H1 (cell line): ENCODE results near the gene OPCML.

ENCODE experiments used
- CEBPB ChIP-seq: IDR thresholded peaks from 2 replicates; pipeline ENCODE4 v1.6.1; 2012; ENCODE audit warnings: low read depth, low read length
- CHD2 ChIP-seq: IDR thresholded peaks from 2 replicates; pipeline ENCODE4 v1.6.1; 2012; ENCODE audit warnings: low read length, improper control_type of control experiment
- EGR1 ChIP-seq: IDR thresholded peaks from 2 replicates; pipeline ENCODE4 v1.6.1; 2011; ENCODE audit warnings: low read depth, low read length, borderline replicate concordance
- EZH2 ChIP-seq: fragments of 200-600 bp; sonication (generic); IDR thresholded peaks from 2 replicates; pipeline ENCODE4 v1.7.1; 2012; ENCODE audit warnings: low read depth, mild to moderate bottlenecking, moderate library complexity, low read length, inconsistent platforms; ENCODE audit not compliant: severe bottlenecking
- GTF2F1 ChIP-seq: IDR thresholded peaks from 2 replicates; pipeline ENCODE4 v1.6.1; 2012; ENCODE audit warnings: low read depth, low read length, improper control_type of control experiment, borderline replicate concordance
- MAFK ChIP-seq: IDR thresholded peaks from 2 replicates; pipeline ENCODE4 v1.6.1; 2012; ENCODE audit warnings: low read depth, mild to moderate bottlenecking, improper control_type of control experiment, low read length
- RXRA ChIP-seq: IDR thresholded peaks from 2 replicates; pipeline ENCODE4 v1.6.1; 2011; ENCODE audit warnings: low read depth, mild to moderate bottlenecking, low read length, moderate library complexity; ENCODE audit not compliant: insufficient read depth
- SAP30 ChIP-seq: fragments of 300-600 bp; sonication (generic); IDR thresholded peaks from 2 replicates; pipeline ENCODE4 v1.7.1; 2012; ENCODE audit warnings: low read length, moderate library complexity, mild to moderate bottlenecking, inconsistent platforms; ENCODE audit not compliant: insufficient read depth, insufficient replicate concordance
- SIN3A ChIP-seq, 2 experiments: IDR thresholded peaks in 1 of 2; conservative IDR thresholded peaks in 1 of 2; 2 replicates each; pipeline ENCODE4 v1.6.1; 2011 to 2012; ENCODE audit warnings: low read length in 2 of 2, improper control_type of control experiment in 1 of 2, low read depth in 1 of 2, mild to moderate bottlenecking in 1 of 2
- SRF ChIP-seq: IDR thresholded peaks from 2 replicates; pipeline ENCODE4 v1.6.1; 2011; ENCODE audit warnings: mild to moderate bottlenecking, low read depth, low read length, moderate library complexity
- TF ChIP-seq, protein P1 (sequence below), 3 experiments: IDR thresholded peaks; 1 replicate in 2 of 3; 2 replicates in 1 of 3; pipeline versions ENCODE4 v1.5.1 to v1.6.1; 2011; ENCODE audit warnings: low read length in 3 of 3, mild to moderate bottlenecking in 3 of 3, inconsistent platforms in 2 of 3, low read depth in 1 of 3, moderate library complexity in 1 of 3; ENCODE audit not compliant: insufficient read depth in 1 of 3; ENCODE audit errors: control extremely low read depth in 1 of 3

DNA sequence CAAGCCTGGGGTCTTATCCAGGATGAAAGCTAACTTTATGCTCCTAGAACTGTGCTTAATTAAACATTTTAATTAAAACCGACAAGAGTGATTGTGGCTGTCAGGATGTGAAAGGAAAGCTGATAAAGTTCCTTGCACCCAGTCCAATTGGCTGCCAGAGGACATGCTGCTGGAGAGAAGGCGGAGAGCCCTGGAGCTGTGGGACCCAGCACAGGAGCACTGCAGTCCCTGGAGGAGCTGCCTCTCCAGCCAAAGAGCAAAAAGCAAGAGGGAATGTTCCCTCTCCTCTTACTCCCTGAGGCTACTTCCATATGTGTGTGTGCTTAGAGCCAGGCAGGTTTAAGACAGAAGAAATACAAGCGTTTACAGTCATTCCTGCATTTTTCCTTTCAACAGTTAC, 118.6 kb downstream of the OPCML start:
- TF ChIP-seq GTF2F1 (no peak), EZH2 (no peak), CHD2 (no peak), SRF (no peak), EGR1 (no peak), SAP30 (no peak), MAFK (no peak), RXRA (no peak), SIN3A (conservative IDR thresholded peaks at IDR 0.05 in 1 of 2, IDR thresholded peaks at IDR 0.05 in 1 of 2; ENCODE audit: low read depth in 1 of 2, low read length in 2 of 2) (no peak), CEBPB (no peak)
- TF ChIP-seq, protein P1, sequence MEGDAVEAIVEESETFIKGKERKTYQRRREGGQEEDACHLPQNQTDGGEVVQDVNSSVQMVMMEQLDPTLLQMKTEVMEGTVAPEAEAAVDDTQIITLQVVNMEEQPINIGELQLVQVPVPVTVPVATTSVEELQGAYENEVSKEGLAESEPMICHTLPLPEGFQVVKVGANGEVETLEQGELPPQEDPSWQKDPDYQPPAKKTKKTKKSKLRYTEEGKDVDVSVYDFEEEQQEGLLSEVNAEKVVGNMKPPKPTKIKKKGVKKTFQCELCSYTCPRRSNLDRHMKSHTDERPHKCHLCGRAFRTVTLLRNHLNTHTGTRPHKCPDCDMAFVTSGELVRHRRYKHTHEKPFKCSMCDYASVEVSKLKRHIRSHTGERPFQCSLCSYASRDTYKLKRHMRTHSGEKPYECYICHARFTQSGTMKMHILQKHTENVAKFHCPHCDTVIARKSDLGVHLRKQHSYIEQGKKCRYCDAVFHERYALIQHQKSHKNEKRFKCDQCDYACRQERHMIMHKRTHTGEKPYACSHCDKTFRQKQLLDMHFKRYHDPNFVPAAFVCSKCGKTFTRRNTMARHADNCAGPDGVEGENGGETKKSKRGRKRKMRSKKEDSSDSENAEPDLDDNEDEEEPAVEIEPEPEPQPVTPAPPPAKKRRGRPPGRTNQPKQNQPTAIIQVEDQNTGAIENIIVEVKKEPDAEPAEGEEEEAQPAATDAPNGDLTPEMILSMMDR (IDR thresholded peaks at IDR 0.05; ENCODE audit: control extremely low read depth in 1 of 3, insufficient read depth in 1 of 3, low read depth in 1 of 3, low read length in 3 of 3), result no peak
